H7 (cell line): Measurements from ENCODE around the gene TOM1L1. TPM values are rescaled to one million over a fixed set of nuclear protein-coding genes. Genes with fewer than 3 reads are reported as not detected.

Experiments
- DNase-seq: peaks from one replicate; pipeline ENCODE4 v3.0.0; 2012
- H3K27me3 ChIP-seq: 2 replicates; pipeline ENCODE4 v1.6.0; 2011; ENCODE audit warnings: mild to moderate bottlenecking, low read length; ENCODE audit not compliant: control insufficient read depth, insufficient read depth
- H3K36me3 ChIP-seq: replicated peaks from 2 replicates; pipeline ENCODE4 v1.5.1; 2011; ENCODE audit warnings: low read length; ENCODE audit not compliant: control insufficient read depth, insufficient read depth
- H3K4me3 ChIP-seq: 2 replicates; pipeline ENCODE4 v1.5.1; 2011; ENCODE audit warnings: low read depth, mild to moderate bottlenecking, control low read depth, low read length, moderate library complexity; ENCODE audit not compliant: insufficient read depth
- total RNA-seq: library from RNA; depleted of rRNA; stranded (reverse); fragments of >200 nt; shearing (Covaris generic); gene quantifications from 2 replicates; pipeline ENCODE4 v1.2.3, GENCODE V29; 2014

Gene TOM1L1
- total RNA-seq, 1 experiment from 2014 or later, result 61.9 TPM

- no peak for DNase-seq
- Histone ChIP-seq H3K27me3 (no peaks in the 10 kb centered on the region), H3K36me3 (no peaks in the 10 kb centered on the region), H3K4me3 (no peak overlapping the region)
Observed at GRCh38 chr17:54977744-54978143, 77.1 kb downstream of the TOM1L1 start.

GRCh38 chr17:54979657-54980056 is 79.0 kb downstream of the TOM1L1 start:
- Histone ChIP-seq H3K36me3 (no peaks in the 10 kb centered on the region), H3K27me3 (no peaks in the 10 kb centered on the region), H3K4me3 (no peak overlapping the region)
- DNase-seq, result no peak

GRCh38 chr17:54980375-54980774 is 79.7 kb downstream of the TOM1L1 start:
- H3K27me3 ChIP-seq, result no peaks in the 10 kb centered on the region
- H3K4me3 ChIP-seq, result no peak overlapping the region
- DNase-seq, result no peak
- no peaks in the 10 kb centered on the region for H3K36me3 ChIP-seq

GRCh38 chr17:54982399-54982798 is 81.7 kb downstream of the TOM1L1 start:
- Histone ChIP-seq H3K36me3 (no peaks in the 10 kb centered on the region), H3K4me3 (no peak overlapping the region), H3K27me3 (no peaks in the 10 kb centered on the region)
- DNase-seq, result no peak

GRCh38 chr17:54983260-54983659 is 82.6 kb downstream of the TOM1L1 start:
- no peak for DNase-seq
- Histone ChIP-seq H3K27me3 (no peaks in the 10 kb centered on the region), H3K36me3 (no peaks in the 10 kb centered on the region), H3K4me3 (no peak overlapping the region)

- no peak overlapping the region for H3K4me3 ChIP-seq
- DNase-seq, result no peak
- no peaks in the 10 kb centered on the region for H3K27me3 ChIP-seq
- H3K36me3 ChIP-seq, result no peaks in the 10 kb centered on the region
Observed at GRCh38 chr17:54985476-54985875, 84.8 kb downstream of the TOM1L1 start.

- no peak overlapping the region for H3K4me3 ChIP-seq
- H3K36me3 ChIP-seq, result no peaks in the 10 kb centered on the region
- H3K27me3 ChIP-seq, result no peaks in the 10 kb centered on the region
- DNase-seq, result no peak
Observed at GRCh38 chr17:54990118-54990517, 89.5 kb downstream of the TOM1L1 start.

GRCh38 chr17:54991567-54991966 is 90.9 kb downstream of the TOM1L1 start:
- no peaks in the 10 kb centered on the region for H3K27me3 ChIP-seq
- no peak for DNase-seq
- H3K4me3 ChIP-seq, result no peak overlapping the region
- H3K36me3 ChIP-seq, result no peaks in the 10 kb centered on the region

GRCh38 chr17:54992797-54993639 is 92.4 kb downstream of the TOM1L1 start:
- H3K36me3 ChIP-seq, result no peaks in the 10 kb centered on the region
- no peak overlapping the region for H3K4me3 ChIP-seq
- peak; percentile 36 for DNase-seq
- H3K27me3 ChIP-seq, result no peaks in the 10 kb centered on the region

GRCh38 chr17:54996441-54996840 is 95.8 kb downstream of the TOM1L1 start:
- no peak for DNase-seq
- H3K4me3 ChIP-seq, result no peak overlapping the region
- H3K36me3 ChIP-seq, result no peaks in the 10 kb centered on the region
- H3K27me3 ChIP-seq, result no peaks in the 10 kb centered on the region

- H3K27me3 ChIP-seq, result no peaks in the 10 kb centered on the region
- H3K4me3 ChIP-seq, result no peak overlapping the region
- no peak for DNase-seq
- H3K36me3 ChIP-seq, result no peaks in the 10 kb centered on the region
Observed at GRCh38 chr17:55002458-55002857, 101.8 kb downstream of the TOM1L1 start.

- Histone ChIP-seq H3K36me3 (no peaks in the 10 kb centered on the region), H3K4me3 (no peak overlapping the region), H3K27me3 (no peaks in the 10 kb centered on the region)
- no peak for DNase-seq
Observed at GRCh38 chr17:55004484-55004883, 103.8 kb downstream of the TOM1L1 start.

GRCh38 chr17:55005520-55005919 is 104.9 kb downstream of the TOM1L1 start:
- H3K4me3 ChIP-seq, result no peak overlapping the region
- peak; percentile 10 for DNase-seq
- H3K36me3 ChIP-seq, result no peaks in the 10 kb centered on the region; the same call in 1 of the 2 replicates
- no peaks in the 10 kb centered on the region for H3K27me3 ChIP-seq
